Liver (tissue), 9 donors: Measurements from ENCODE around the gene BTBD1. TPM values are rescaled to one million over a fixed set of nuclear protein-coding genes. Genes with fewer than 3 reads are reported as not detected.

Source experiments
- DNase-seq: peaks from one replicate; pipeline ENCODE4 v3.0.0-alpha.2; 2017; ENCODE audit warnings: low spot score
- H3K27ac ChIP-seq, 2 donors: one replicate each; pipeline ENCODE4 v1.7.0; 2013; ENCODE audit warnings: inconsistent platforms in 2 of 2, low read length in 2 of 2, control low read depth in 1 of 2, low read depth in 1 of 2, mild to moderate bottlenecking in 1 of 2
- H3K27me3 ChIP-seq, 4 donors: one replicate each; pipeline versions ENCODE4 v1.6.1 to v1.7.0; 2013; ENCODE audit warnings: low read length in 3 of 4, inconsistent platforms in 1 of 4, mild to moderate bottlenecking in 1 of 4, moderate library complexity in 1 of 4; ENCODE audit not compliant: control insufficient read depth in 4 of 4, insufficient read depth in 4 of 4
- H3K36me3 ChIP-seq, 4 donors: one replicate each; pipeline versions ENCODE4 v1.6.1 to v1.7.0; 2013; ENCODE audit warnings: low read length in 3 of 4, mild to moderate bottlenecking in 3 of 4, low read depth in 1 of 4, moderate library complexity in 1 of 4; ENCODE audit not compliant: control insufficient read depth in 4 of 4, insufficient read depth in 3 of 4
- H3K4me1 ChIP-seq, 4 donors: one replicate each; pipeline versions ENCODE4 v1.6.1 to v1.7.0; 2013; ENCODE audit warnings: low read length in 3 of 4, mild to moderate bottlenecking in 3 of 4, moderate library complexity in 1 of 4; ENCODE audit not compliant: control insufficient read depth in 4 of 4, insufficient read depth in 4 of 4
- H3K4me3 ChIP-seq, 3 donors: one replicate each; pipeline versions ENCODE4 v1.6.1 to v1.7.0; 2013; ENCODE audit warnings: low read length in 3 of 3, control low read depth in 1 of 3, low read depth in 1 of 3, mild to moderate bottlenecking in 1 of 3
- H3K9ac ChIP-seq, 2 donors: one replicate each; pipeline ENCODE4 v1.7.0; 2013; ENCODE audit warnings: low read length in 2 of 2, mild to moderate bottlenecking in 2 of 2, moderate library complexity in 2 of 2, control low read depth in 1 of 2, low read depth in 1 of 2
- H3K9me3 ChIP-seq, 4 donors: one replicate each; pipeline versions ENCODE4 v1.6.1 to v1.7.0; 2013; ENCODE audit warnings: low read length in 3 of 4; ENCODE audit not compliant: control insufficient read depth in 4 of 4
- EGR1 ChIP-seq, 2 donors: IDR thresholded peaks; 2 replicates each; pipeline ENCODE4 v1.6.1; 2016 to 2018; ENCODE audit warnings: antibody characterized with exemption in 2 of 2, low read depth in 2 of 2
- FOXA1 ChIP-seq: IDR thresholded peaks from 2 replicates; pipeline ENCODE4 v1.6.1; 2016; ENCODE audit warnings: antibody characterized with exemption
- FOXA2 ChIP-seq: IDR thresholded peaks from 2 replicates; pipeline ENCODE4 v1.6.1; 2016; ENCODE audit warnings: antibody characterized with exemption
- GABPA ChIP-seq, 2 donors: IDR thresholded peaks in 1 of 2; conservative IDR thresholded peaks in 1 of 2; 2 replicates each; pipeline ENCODE4 v1.6.1; 2016; ENCODE audit warnings: antibody characterized with exemption in 2 of 2, mild to moderate bottlenecking in 1 of 2, moderate library complexity in 1 of 2
- HNF4A ChIP-seq, 2 donors: conservative IDR thresholded peaks; 2 replicates each; pipeline ENCODE4 v1.6.1; 2016; ENCODE audit warnings: antibody characterized with exemption in 2 of 2, mild to moderate bottlenecking in 2 of 2
- HNF4G ChIP-seq: IDR thresholded peaks from 2 replicates; pipeline ENCODE4 v1.6.1; 2016; ENCODE audit warnings: antibody characterized with exemption
- JUND ChIP-seq, 2 donors: IDR thresholded peaks; 2 replicates each; pipeline ENCODE4 v1.6.1; 2016; ENCODE audit warnings: antibody characterized with exemption in 2 of 2
- NR2F2 ChIP-seq: IDR thresholded peaks from 2 replicates; pipeline ENCODE4 v1.6.1; 2016; ENCODE audit warnings: antibody characterized with exemption
- RAD21 ChIP-seq, 2 donors: IDR thresholded peaks; 2 replicates each; pipeline ENCODE4 v1.6.1; 2016; ENCODE audit warnings: antibody characterized with exemption in 2 of 2, mild to moderate bottlenecking in 2 of 2
- RXRA ChIP-seq, 2 donors: IDR thresholded peaks; 2 replicates each; pipeline ENCODE4 v1.6.1; 2017 to 2018; ENCODE audit warnings: antibody characterized with exemption in 2 of 2, mild to moderate bottlenecking in 1 of 2
- SP1 ChIP-seq: IDR thresholded peaks from 2 replicates; pipeline ENCODE4 v1.6.1; 2018; ENCODE audit warnings: antibody characterized with exemption, mild to moderate bottlenecking
- TAF1 ChIP-seq: conservative IDR thresholded peaks from 2 replicates; pipeline ENCODE4 v1.6.1; 2016; ENCODE audit warnings: antibody characterized with exemption, mild to moderate bottlenecking
- YY1 ChIP-seq: IDR thresholded peaks from 2 replicates; pipeline ENCODE4 v1.6.1; 2016; ENCODE audit warnings: antibody characterized with exemption, mild to moderate bottlenecking
- WGBS: extraction: QIAGEN DNeasy Blood & Tissue Kit; methylation state at CpG from one replicate; pipeline ENCODE4 v1.1.7; 2013; 5-methylcytosine and 5-hydroxymethylcytosine counted together
- polyA plus RNA-seq, 2 donors: library from polyadenylated mRNA; stranded (reverse) in 1 of 2; unstranded in 1 of 2; fragments of 200-250 nt in 1 of 2; fragments of >200 nt in 1 of 2; fragmentation: Nextera tagmentation in 1 of 2; extraction: Ambion mirVana in 1 of 2; gene quantifications; one replicate each; pipeline versions ENCODE4 v1.2.1 to v1.2.3, GENCODE V29; 2013 to 2015
- total RNA-seq, 2 donors: library from RNA; depleted of rRNA; stranded (reverse); fragments of >200 nt; gene quantifications; one replicate each; pipeline ENCODE4 v1.2.3, GENCODE V29; 2014
- TF ChIP-seq, protein P1 (sequence below): IDR thresholded peaks from 2 replicates; pipeline ENCODE4 v1.6.1; 2016; ENCODE audit warnings: antibody characterized with exemption
- TF ChIP-seq, protein P2 (sequence below): IDR thresholded peaks from 2 replicates; pipeline ENCODE4 v1.6.1; 2016; ENCODE audit warnings: antibody characterized with exemption
- TF ChIP-seq, protein P3 (sequence below): IDR thresholded peaks from 2 replicates; pipeline ENCODE4 v1.6.1; 2016; ENCODE audit warnings: antibody characterized with exemption
- TF ChIP-seq, protein P4 (sequence below): IDR thresholded peaks from 2 replicates; pipeline ENCODE4 v1.6.1; 2016; ENCODE audit warnings: antibody characterized with exemption, mild to moderate bottlenecking
- TF ChIP-seq, protein P5 (sequence below): fragments of 150-350 bp; IDR thresholded peaks from 2 replicates; pipeline ENCODE4 v1.5.1; 2017; ENCODE audit warnings: improper control_type of control experiment, low read depth, low read length; ENCODE audit not compliant: missing input control
- donor health status: healthy.
- donor health status: healthy.
- donor health status: healthy.
- donor health status: healthy.
- donor health status: healthy.

Gene BTBD1
- total and polyA plus RNA-seq, 4 donors, result 8.6 to 43.9 (median 27.6) TPM

DNA sequence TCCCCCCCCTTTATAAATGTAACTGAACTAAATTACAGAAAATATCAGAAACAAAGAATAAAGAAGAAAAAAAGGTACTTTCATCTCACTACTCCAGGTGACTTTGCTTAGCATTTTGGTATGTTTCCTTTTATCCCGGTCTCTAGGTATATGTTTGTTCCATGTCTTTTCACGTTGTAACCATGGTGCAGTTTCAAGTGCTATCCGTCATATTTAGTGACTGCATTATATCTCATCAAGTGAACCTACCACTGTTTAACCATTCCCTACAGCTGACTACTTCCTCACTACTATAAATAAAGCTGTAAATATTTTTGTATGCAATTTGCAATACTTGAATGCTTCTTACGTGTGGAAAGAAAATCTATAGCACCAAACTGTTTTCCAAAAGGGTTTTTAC is 2.2 kb downstream of the BTBD1 start:
- H3K9me3 ChIP-seq, result no peaks in the 10 kb centered on the region
- H3K27me3 ChIP-seq, result no peaks in the 10 kb centered on the region
- WGBS, result 66% methylated on average over 4 of the region's 4 CpGs
- H3K27ac ChIP-seq, result no peak overlapping the region
- H3K9ac ChIP-seq, result no peak overlapping the region
- H3K4me3 ChIP-seq, result no peak overlapping the region
- no peak for TF ChIP-seq GABPA (IDR thresholded peaks at IDR 0.05 in 1 of 2, conservative IDR thresholded peaks at IDR 0.05 in 1 of 2)
- TF ChIP-seq NR2F2, result no peak
- TF ChIP-seq TAF1, result no peak
- TF ChIP-seq, protein P1, sequence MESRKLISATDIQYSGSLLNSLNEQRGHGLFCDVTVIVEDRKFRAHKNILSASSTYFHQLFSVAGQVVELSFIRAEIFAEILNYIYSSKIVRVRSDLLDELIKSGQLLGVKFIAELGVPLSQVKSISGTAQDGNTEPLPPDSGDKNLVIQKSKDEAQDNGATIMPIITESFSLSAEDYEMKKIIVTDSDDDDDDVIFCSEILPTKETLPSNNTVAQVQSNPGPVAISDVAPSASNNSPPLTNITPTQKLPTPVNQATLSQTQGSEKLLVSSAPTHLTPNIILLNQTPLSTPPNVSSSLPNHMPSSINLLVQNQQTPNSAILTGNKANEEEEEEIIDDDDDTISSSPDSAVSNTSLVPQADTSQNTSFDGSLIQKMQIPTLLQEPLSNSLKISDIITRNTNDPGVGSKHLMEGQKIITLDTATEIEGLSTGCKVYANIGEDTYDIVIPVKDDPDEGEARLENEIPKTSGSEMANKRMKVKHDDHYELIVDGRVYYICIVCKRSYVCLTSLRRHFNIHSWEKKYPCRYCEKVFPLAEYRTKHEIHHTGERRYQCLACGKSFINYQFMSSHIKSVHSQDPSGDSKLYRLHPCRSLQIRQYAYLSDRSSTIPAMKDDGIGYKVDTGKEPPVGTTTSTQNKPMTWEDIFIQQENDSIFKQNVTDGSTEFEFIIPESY, result no peak
- TF ChIP-seq RXRA (IDR thresholded peaks at IDR 0.05), result no peak
- no peak for TF ChIP-seq HNF4A (conservative IDR thresholded peaks at IDR 0.05)
- TF ChIP-seq, protein P2, sequence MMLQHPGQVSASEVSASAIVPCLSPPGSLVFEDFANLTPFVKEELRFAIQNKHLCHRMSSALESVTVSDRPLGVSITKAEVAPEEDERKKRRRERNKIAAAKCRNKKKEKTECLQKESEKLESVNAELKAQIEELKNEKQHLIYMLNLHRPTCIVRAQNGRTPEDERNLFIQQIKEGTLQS, result no peak
- TF ChIP-seq, protein P3, sequence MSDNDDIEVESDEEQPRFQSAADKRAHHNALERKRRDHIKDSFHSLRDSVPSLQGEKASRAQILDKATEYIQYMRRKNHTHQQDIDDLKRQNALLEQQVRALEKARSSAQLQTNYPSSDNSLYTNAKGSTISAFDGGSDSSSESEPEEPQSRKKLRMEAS, result no peak
- no peak for TF ChIP-seq HNF4G
- no peak for TF ChIP-seq EGR1 (IDR thresholded peaks at IDR 0.05; ENCODE audit: low read depth in 2 of 2)
- TF ChIP-seq, protein P4, sequence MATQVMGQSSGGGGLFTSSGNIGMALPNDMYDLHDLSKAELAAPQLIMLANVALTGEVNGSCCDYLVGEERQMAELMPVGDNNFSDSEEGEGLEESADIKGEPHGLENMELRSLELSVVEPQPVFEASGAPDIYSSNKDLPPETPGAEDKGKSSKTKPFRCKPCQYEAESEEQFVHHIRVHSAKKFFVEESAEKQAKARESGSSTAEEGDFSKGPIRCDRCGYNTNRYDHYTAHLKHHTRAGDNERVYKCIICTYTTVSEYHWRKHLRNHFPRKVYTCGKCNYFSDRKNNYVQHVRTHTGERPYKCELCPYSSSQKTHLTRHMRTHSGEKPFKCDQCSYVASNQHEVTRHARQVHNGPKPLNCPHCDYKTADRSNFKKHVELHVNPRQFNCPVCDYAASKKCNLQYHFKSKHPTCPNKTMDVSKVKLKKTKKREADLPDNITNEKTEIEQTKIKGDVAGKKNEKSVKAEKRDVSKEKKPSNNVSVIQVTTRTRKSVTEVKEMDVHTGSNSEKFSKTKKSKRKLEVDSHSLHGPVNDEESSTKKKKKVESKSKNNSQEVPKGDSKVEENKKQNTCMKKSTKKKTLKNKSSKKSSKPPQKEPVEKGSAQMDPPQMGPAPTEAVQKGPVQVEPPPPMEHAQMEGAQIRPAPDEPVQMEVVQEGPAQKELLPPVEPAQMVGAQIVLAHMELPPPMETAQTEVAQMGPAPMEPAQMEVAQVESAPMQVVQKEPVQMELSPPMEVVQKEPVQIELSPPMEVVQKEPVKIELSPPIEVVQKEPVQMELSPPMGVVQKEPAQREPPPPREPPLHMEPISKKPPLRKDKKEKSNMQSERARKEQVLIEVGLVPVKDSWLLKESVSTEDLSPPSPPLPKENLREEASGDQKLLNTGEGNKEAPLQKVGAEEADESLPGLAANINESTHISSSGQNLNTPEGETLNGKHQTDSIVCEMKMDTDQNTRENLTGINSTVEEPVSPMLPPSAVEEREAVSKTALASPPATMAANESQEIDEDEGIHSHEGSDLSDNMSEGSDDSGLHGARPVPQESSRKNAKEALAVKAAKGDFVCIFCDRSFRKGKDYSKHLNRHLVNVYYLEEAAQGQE, result no peak
- TF ChIP-seq, protein P5, sequence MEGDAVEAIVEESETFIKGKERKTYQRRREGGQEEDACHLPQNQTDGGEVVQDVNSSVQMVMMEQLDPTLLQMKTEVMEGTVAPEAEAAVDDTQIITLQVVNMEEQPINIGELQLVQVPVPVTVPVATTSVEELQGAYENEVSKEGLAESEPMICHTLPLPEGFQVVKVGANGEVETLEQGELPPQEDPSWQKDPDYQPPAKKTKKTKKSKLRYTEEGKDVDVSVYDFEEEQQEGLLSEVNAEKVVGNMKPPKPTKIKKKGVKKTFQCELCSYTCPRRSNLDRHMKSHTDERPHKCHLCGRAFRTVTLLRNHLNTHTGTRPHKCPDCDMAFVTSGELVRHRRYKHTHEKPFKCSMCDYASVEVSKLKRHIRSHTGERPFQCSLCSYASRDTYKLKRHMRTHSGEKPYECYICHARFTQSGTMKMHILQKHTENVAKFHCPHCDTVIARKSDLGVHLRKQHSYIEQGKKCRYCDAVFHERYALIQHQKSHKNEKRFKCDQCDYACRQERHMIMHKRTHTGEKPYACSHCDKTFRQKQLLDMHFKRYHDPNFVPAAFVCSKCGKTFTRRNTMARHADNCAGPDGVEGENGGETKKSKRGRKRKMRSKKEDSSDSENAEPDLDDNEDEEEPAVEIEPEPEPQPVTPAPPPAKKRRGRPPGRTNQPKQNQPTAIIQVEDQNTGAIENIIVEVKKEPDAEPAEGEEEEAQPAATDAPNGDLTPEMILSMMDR, result no peak
- TF ChIP-seq RAD21 (IDR thresholded peaks at IDR 0.05), result no peak
- TF ChIP-seq FOXA2, result no peak
- no peak for TF ChIP-seq SP1
- no peak for TF ChIP-seq JUND (IDR thresholded peaks at IDR 0.05)
- no peak for TF ChIP-seq YY1
- no peak for TF ChIP-seq FOXA1
- peaks cover 0 to 2% (median 0%) of the 10 kb centered on the region in 4 donors for H3K36me3 ChIP-seq
- DNase-seq, result no peak
- peaks cover 4 to 34% (median 21%) of the 10 kb centered on the region in 4 donors for H3K4me1 ChIP-seq
